GM19463 (cell line): ENCODE results near the gene NHSL1.
A peak's percentile ranks its signal among the peaks of the same experiment; 100 is the strongest.

Experiments used
- ATAC-seq: cut with Tn5 transposase; IDR thresholded peaks from one replicate; pipeline ENCODE4 v1.9.1; 2021; ENCODE audit warnings: mild to moderate bottlenecking, moderate library complexity; ENCODE audit not compliant: unreplicated experiment

NHSL1 gene

DNA sequence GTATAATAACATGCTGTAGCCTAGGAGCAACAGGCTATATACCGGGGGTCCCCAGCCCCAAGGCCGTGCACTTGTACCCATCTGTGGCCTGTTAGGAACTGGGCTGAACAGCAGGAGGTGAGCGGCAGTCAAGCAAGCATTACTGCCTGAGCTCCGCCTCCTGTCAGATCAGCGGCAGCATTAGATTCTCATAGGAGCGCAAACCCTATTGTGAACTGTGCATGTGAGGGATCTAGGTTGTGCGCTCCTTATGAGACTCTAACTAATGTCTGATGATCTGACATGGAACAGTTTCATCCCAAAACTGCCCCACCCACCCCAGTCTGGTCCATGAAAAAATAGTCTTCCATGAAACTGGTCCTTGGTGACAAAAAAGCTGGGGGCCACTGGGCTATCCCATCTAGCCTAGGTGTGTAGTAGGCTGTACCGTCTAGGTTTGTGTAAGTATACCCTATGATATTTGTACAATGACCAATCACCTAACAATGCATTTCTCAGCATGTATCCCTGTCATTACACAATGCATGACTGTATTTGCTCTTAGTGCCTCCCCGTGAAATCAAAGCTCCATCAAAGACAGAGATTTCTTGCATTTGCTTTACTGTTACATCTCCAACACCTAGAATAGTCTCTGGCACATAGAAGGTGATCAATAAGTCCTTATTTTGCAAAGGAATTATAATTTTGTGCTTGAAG is 30.8 kb downstream of the NHSL1 start:
- no peak for ATAC-seq

DNA sequence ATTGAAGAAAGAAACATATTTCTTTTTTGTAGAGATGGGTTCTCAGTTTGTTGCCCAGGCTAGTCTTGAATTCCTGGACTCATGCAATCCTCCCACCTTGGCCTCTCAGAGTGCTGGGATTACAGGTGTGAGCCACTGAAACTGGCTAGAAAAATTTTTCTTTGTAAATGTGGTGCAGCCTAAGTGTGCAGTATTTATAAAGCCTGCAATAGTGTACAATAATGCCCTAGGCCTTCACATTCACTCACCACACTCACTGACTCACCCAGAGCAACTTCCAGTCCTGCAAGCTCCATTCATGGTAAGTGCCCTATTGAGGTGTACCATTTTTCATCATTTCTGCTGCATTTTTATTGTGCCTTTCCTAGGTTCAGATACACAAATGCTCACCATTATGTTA is 31.4 kb downstream of the NHSL1 start:
- ATAC-seq = no peak

DNA sequence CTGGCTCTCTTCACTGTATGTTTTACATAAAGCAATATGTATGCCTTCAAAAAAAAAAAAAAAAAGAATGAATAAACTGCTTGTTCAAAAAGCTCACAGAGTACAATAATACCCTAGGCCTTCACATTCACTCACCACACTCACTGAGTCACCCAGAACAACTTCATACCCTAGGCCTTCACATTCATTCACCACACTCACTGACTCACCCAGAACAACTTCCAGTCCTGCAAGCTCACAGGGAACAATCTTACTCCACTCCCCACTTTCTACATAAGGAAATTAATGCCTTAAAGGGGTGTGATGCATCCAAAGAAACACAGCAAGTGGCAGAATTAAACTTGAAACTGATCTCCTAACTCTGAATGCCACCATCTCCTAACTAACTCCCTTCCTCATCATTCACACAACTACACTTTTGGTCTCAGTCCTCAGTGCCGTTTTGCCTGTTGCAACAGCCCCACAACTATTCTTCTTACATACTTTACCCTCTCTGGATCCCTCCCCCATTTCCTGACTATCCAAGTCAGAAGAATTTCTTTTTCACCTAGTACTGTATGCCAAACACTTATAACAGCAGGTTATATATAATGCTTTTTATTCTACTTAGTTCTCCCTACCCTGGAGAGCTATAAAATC is 34.2 kb downstream of the NHSL1 start:
- no peak for ATAC-seq

DNA sequence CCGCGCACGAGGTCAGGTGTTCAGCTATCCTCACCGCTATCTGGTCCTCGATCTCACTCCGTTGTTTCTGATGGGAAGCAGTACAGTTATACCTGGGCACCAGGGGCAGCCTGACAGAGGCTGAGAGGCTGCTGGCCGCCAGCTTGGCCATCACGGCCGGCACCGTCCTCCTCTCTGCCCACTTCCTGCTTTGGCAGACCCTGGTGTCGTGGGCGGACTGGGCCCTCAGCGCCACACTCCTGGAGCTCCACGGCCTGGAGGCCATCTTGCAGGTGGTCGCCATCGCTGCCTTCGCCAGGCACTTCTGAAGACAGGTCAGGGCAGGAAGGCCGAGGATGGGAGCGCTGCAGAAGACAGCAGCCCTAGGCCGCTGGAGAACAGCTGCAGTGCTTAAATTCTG is 35.2 kb downstream of the NHSL1 start:
- no peak for ATAC-seq

DNA sequence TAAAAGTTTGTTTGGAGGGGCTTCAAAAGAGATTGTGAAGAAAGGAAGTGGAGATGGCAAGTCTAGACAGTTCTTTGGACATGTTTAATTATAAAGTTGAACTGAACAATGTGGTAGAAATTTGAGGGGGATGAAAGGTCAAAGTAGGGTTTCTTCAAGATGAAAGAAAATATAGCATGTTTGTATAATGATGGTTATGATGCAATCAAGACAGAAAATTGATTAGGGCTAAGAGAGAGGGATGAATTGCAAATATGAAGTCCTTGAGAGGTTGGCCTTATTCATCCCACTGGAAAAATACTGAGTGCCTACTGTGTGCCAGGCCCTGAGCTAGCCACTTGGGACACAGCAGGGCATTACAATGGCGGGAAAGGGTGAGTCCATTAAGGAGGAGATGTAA is 37.6 kb downstream of the NHSL1 start:
- no peak for ATAC-seq

DNA sequence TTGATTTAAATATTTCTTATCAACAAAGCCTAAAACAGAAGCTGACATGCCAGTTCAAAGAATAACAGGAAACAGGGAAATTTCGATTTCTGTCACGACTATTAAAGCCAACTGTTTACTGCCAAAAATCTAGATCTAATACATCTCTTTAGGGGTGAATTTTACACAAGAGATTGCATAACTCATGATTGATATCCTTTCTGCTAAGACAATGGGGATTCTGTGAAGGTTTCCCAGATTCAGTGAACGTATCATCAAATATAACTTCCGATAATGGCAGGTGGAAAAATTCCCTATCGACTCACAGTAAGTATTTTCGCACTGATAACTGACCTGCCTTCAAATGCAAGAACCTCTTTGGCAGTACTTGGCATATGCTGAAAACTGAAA is 42.9 kb downstream of the NHSL1 start:
- ATAC-seq = no peak

DNA sequence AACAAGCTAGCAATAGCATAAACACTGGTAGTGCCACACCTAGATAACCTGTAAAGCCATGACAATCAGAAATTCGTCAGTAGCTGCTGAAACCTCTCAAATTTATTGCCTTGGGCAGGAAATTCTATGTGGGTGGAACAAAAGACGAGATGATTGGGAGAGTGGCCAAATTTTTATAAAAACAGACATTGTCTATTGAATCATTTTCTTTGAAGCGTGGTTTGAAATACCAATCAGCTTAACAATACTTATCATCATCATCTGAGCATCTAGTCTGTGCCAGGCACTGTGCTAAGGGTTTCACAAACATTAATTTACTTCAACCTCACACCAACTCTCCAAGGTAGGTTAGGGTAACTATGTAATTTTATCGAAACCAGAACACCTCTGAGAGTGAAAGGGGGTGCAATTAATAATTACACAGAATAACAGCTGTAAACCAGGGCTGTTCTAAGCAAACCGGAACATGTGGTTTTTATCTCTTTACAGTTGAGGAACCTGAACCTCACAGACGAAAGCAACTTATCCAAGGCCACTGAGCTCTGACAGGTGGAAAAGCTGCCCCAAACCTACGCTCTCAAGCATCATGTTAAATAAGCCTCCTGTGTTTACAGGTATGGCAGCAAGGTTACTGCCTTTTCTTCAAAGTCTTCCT is 43.4 kb downstream of the NHSL1 start:
- peak; percentile 94 for ATAC-seq

DNA sequence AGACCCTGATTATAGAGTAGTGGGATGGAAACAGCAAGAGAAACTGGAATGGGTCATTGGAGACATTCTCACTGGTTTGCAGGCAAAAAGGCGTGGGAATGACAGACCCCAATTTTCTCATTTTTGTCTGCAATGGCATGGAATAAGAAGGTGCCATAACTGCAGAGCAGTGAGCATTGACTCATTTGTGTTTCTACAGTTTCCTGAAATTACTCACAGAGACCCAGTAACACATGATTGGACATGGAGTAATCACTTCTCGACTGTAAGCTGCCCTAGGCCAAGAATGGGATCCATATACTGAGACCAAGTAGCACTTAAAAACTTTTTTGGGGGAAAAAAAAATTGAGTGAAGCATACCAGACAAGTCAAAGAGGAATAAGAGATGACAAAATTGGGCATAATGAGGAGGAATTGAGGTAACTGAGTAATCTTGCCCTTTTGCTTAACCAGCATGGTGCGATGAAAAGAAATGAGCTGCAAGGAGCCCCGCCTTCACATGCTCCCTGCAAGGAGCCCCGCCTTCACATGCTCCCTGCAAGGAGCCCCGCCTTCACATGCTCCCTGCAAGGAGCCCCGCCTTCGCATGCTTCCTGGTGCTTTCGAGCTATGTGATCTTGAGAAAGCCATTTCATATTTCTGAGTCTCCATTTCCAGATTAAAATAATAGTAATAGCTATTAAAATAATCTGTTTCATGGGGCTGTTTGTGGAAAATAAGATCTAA is 44.1 kb downstream of the NHSL1 start:
- peak; percentile 43 for ATAC-seq

DNA sequence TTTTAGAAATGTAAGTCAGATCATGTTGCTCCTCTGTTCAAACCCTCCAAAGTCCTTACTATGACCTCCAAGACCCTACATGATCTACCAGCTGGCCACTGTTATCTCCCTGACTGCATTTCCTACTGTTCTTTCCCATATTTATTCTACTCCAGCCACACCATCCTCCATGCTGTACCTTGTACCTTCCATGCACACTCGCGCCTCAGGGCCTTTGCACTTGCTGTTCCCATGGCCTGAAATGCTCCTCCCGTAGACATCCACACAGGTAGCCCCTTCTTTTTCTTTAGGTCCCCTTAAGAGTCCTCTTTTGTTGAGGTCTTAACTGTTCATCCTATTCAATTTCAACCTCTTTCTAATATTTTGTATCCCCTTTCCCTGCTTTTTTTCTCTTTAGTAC is 48.3 kb downstream of the NHSL1 start:
- no peak for ATAC-seq

DNA sequence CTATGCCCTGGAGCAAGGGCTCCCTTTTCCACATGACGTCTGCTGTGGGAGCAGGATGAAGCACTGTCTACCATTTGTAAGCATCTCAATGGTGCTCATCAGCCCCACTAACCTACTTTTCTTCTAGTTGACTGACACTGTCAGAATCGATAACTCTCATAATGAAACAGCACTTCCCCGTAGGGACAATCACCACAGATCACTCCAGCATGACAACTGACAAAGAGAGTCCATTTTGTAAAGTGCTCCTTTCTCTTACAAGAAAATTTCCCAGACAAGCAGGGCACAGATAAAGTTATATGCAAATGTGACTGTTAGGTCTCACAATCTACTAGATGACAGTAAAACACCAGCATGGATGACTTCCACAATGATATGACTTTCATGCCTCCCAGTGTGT is 48.8 kb downstream of the NHSL1 start:
- ATAC-seq = peak; percentile 73

DNA sequence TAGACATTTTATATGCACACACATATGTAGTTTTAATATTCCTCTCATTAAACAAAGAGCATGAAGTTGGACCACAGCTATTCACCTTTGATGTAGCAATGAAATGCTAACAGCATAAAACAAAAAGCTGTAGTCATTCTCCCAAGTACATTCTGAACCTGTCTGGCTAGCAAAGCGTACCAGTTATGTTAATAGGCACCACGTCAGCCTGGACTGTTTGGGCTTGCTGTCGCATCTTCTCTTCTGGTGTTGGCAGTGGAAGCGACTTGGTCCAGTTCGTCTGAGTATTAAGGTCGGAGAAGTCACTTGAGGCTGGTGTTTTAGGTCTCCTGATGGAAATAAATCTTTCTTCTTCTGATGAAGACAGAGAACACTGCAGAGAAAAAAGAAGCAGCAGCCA is 52.5 kb downstream of the NHSL1 start:
- ATAC-seq = no peak

DNA sequence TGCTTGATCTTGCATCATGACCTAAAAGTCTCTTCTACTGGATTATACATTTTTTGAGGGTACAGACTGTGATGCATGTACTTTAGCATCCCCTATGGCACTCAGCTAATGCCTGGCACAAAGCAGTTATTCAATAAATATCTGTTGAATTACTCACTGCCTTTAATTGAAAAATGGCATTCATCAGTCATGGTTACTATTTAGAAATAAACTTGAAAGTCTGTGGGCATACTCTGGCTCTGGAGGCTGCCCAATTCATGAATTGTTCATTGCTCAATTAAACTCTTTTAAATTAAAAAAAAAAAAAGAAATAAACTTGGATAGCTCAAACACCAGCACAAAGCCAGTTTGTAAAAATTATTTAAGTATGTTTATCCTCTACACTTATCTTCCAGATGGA is 55.3 kb downstream of the NHSL1 start:
- no peak for ATAC-seq

DNA sequence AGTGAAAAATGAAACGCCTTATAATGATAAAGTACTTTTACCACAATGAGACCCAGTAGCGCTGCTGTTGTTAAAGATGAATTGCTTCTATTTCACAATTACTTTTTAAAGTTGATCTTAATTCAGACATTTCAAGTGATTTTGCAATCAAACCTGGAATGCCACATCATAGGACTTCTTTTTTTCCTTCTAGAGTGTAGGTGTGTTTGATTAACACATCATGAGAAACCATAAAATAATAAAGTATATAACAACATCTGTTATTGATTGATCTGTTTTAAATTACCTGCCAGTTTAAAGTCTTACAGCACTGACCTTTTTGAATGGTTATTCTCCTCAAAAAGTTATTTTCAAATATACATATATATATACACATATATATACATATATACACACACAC is 56.6 kb downstream of the NHSL1 start:
- ATAC-seq = no peak

DNA sequence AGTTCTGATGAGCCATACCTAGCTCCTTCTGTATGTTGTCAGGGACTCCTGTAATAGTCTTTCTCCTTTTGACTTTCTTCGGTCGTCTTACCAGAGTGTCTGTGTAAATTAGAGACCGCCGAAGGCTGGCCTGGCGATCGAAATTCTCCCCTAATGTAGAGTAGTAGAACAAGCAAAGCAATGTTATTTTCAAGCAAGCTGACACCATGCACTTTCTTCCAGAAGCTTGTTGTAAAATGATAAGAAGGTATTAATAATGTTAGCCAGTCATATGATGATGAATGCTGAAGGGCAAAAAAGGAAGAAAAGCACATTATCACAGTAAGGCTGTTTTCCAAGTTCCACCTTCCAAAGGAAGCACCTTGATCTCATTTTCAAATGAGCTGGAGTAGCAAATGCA is 57.3 kb downstream of the NHSL1 start:
- ATAC-seq = no peak

DNA sequence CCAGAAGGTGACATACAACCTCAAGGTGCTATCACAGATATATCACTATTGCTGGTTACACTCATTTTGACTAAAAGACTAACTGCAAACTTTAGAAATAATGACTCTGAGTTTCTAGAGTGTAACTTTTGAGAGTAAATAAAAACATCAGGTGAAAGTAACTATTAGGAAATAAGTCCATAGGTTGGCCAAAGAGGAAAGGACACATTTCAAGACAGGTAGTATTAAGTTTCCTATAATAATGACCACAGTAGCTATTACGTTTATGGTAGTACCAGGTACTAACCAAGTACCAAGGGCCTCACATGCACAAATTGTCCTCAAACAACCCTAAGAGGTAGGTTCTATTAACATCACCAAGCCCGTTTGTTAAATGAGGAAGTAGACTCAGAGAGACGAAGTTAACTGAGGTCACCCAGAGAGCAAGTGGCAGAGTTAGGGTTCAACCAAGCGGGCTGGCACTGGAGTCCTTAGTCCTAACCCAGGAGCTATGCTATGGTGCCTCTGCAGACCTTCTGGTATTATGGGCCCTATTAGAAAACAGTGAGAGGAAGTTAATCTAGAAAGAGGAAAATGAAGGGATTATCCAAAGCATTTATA is 58.4 kb downstream of the NHSL1 start:
- ATAC-seq = no peak

DNA sequence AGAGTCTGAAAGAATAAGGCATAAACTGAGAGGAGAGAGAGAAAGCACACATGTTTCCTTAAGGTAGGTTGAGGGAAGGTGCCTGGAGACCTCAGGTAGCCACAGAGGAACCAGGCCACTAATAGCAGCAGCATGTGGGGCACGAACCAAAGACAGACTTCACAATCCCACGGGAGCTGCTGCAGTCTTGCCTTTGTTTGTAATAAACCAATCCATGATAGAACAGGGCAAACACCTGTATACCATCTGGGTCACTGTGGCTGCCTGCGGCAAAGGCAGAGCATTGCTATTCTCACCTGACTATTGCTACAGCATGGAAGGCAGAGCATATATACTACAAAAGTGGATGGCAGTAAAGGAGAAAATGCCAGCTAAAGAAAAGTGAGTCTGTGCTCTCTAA is 59.0 kb downstream of the NHSL1 start:
- ATAC-seq = no peak

DNA sequence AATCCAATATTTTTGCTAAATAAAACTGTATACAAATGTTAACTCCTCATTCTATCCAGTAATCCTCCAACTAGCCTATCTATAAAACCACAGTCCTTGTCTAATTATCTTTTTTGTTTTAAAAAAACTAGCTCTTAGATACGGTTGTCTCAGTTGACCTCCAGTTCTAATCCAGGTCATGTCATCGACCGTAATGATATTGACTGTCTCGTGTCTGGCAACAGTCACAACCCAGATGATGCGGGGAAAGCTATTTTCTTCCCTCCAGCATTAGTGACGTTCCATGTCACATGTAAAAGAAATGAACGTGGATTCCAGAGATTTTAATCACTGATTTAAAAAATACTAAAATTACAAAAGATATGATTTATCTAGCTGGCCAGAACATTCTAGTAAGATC is 59.7 kb downstream of the NHSL1 start:
- no peak for ATAC-seq

DNA sequence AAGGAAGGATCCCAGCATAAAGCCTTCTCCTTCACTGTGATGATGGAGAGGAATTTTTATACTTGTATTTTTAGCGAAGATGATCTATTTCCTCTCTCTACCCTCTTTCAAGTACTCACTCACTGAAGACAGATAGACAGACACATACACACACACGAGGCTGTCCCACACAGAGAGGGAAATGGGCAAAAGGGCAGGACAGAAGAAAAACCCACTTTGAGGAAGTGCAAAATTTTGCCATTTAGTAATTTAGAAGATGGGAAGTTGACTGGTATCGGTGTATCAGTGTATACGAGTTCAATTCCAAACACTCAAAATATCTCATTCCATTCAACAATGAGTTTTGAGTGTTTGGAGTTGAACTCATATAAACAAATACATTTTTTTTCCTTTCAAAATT is 64.4 kb downstream of the NHSL1 start:
- ATAC-seq = no peak

DNA sequence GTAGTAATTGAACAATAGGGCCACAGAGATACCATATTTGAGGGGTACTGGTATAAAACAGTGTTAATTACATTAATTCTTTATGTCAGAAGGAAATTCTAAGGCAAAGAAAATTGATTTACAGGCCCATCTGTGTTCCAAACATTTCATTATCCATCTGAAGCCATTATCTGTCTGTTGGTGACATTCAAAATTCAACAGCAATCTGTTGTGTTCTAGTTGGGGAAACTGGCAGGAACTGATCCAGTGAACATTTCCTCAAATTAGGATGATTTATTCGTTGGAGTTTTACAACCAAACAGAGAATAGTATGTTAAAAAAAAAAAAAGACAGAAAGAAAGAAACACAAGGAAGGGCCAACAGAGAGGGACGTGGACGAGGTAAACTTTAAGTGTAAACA is 65.2 kb downstream of the NHSL1 start:
- ATAC-seq = no peak

DNA sequence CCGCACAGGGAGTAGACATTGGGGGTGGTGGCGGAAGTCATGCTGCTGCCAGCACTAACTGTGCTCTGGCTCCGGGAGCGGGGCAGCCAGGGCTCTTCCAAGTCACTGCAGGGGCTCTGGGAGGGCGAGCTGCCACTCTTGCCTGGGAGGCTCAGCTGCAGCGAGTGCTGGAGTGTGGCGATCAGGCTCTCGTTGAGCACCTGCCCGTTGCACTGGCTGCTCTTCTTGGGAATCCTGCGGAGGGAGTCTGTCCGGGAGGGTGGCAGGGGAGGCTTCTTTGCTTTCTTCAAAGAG is 67.3 kb downstream of the NHSL1 start:
- no peak for ATAC-seq

DNA sequence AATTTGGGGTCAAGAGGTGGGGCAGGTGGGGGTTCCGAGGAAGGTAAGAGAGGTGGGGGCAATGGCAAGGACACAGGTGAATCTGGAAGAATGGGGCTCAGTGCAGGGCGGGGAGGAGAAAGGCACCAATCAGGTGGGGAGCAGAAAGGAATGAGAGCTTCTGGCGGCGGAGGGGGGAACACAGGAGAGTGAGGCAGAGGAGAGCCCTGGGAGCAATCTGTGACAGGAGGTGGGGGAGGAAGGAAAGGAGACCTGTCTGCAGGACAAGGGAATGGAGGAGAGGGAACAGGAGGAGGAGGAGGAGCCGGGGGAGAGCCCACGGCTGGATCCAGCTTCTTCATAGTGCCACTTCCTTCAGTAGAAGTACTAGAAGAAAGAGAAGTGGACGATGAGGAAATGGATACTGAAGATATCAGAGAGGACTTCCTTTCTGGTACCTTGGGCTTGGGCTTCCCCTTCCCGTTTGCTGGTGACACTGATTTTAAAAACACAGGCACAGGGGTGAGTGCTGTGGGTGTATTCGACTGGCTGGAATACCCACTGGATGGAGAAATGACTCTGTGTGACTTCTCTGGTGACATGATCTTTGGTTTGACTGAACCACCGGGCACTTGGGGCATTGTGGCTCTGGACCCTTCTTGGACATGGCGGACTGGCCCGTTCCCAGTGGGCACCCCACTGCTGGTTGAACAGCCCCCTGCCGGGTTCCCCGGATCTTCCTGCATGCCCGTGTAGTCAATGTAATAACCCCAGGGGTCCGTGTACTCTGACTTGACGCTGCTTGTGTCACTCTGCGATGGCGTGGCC is 67.8 kb downstream of the NHSL1 start:
- no peak for ATAC-seq
